Testis (tissue), 3 donors: ENCODE results near the gene POLR2E. TPM values are rescaled to one million over a fixed set of nuclear protein-coding genes. Genes with fewer than 3 reads are reported as not detected.

Experiments used
- DNase-seq: peaks from one replicate; pipeline ENCODE4 v3.0.0-alpha.2; 2019
- H3K27ac ChIP-seq, 2 donors: fragments of 200-600 bp; sonication (generic); one replicate each; pipeline ENCODE4 v1.5.1; 2019
- H3K27me3 ChIP-seq: fragments of 200-600 bp; sonication (generic); one replicate; pipeline ENCODE4 v1.5.1; 2019
- H3K36me3 ChIP-seq: fragments of 200-600 bp; sonication (generic); one replicate; pipeline ENCODE4 v1.5.1; 2017; ENCODE audit warnings: low read depth; ENCODE audit errors: missing control alignments
- H3K4me1 ChIP-seq: fragments of 200-600 bp; sonication (generic); one replicate; pipeline ENCODE4 v1.5.1; 2019
- H3K4me3 ChIP-seq, 2 donors: fragments of 200-600 bp; sonication (generic); one replicate each; pipeline ENCODE4 v1.5.1; 2017 to 2019
- H3K9me3 ChIP-seq: fragments of 200-600 bp; sonication (generic); one replicate; pipeline ENCODE4 v1.5.1; 2017
- POLR2A ChIP-seq: fragments of 450-650 bp; IDR thresholded peaks from one replicate; pipeline ENCODE4 v1.6.1; 2017; ENCODE audit warnings: antibody characterized with exemption, mild to moderate bottlenecking, moderate library complexity
- WGBS, 2 donors: methylation state at CpG; one replicate each; pipeline ENCODE4 v1.1.5; 2018; 5-methylcytosine and 5-hydroxymethylcytosine counted together
- intact Hi-C: fragments of 100-400 bp; cut with DNase I; formaldehyde crosslinking; loops from one replicate; pipeline ENCODE4 v1.15.1; 2023; ENCODE audit warnings: low total_unique reads
- polyA plus RNA-seq: library from polyadenylated mRNA; stranded (reverse); fragments of 350-450 nt; fragmentation: Illumina TruSeq; extraction: RNeasy Lipid Tissue Mini Kit (QIAGEN cat#74804); gene quantifications from one replicate; pipeline ENCODE4 v1.2.3, GENCODE V29; 2014; ENCODE audit warnings: low read depth, low replicate concordance; ENCODE audit not compliant: insufficient read depth
- total RNA-seq, 2 donors: library from RNA; depleted of rRNA; stranded (reverse); fragments of >200 nt; gene quantifications; one replicate each; pipeline ENCODE4 v1.2.3, GENCODE V29; 2016
- TF ChIP-seq, protein P1 (sequence below), 3 experiments: fragments of 450-650 bp in 2 of 3; fragments of 200-600 bp in 1 of 3; sonication (generic) in 1 of 3; IDR thresholded peaks; one replicate each; pipeline ENCODE4 v1.5.1; 2016 to 2019; ENCODE audit warnings: antibody characterized with exemption in 3 of 3, mild to moderate bottlenecking in 2 of 3, moderate library complexity in 1 of 3

Gene POLR2E
- total and polyA plus RNA-seq, 3 donors from 2014 or later: 96.5 to 246 (median 143) TPM

DNA sequence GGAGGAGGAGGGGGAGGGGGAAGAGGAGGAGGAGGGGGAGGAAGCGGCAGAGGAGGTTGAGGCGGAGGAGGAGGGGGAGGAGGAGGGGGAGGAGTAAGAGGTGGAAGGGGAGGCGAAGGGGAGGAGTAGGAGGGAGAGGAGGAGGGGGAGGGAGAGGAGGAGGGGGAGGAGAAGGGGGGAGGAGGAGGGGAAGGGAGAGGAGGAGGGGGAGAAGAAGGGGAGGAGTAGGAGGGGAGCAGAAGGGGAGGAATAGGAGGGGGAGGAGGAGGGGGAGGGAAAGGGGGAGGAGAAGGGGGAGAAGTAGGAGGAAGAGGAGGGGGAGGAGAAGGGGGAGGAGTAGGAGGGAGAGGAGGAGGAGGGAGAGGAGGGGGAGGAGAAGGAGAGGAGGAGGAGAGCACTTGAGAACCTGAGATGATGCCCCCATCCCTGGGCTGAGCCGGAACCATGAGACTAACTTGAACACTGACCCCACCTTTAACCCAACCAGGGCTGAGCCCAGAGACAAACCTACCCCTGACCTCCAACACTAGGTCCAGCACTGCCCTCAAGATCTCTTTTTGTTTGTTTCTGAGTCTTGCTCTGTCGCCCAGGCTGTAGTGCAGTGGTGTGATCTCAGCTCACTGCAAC is 42.7 kb downstream of the POLR2E start:
- no peak for DNase-seq
- TF ChIP-seq, protein P1, sequence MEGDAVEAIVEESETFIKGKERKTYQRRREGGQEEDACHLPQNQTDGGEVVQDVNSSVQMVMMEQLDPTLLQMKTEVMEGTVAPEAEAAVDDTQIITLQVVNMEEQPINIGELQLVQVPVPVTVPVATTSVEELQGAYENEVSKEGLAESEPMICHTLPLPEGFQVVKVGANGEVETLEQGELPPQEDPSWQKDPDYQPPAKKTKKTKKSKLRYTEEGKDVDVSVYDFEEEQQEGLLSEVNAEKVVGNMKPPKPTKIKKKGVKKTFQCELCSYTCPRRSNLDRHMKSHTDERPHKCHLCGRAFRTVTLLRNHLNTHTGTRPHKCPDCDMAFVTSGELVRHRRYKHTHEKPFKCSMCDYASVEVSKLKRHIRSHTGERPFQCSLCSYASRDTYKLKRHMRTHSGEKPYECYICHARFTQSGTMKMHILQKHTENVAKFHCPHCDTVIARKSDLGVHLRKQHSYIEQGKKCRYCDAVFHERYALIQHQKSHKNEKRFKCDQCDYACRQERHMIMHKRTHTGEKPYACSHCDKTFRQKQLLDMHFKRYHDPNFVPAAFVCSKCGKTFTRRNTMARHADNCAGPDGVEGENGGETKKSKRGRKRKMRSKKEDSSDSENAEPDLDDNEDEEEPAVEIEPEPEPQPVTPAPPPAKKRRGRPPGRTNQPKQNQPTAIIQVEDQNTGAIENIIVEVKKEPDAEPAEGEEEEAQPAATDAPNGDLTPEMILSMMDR (IDR thresholded peaks at IDR 0.05): no peak
- TF ChIP-seq POLR2A: no peak
- H3K9me3 ChIP-seq: no peaks in the 10 kb centered on the region
- no peaks in the 10 kb centered on the region for H3K27me3 ChIP-seq
- no peaks in the 10 kb centered on the region for H3K36me3 ChIP-seq
- no peak overlapping the region for H3K27ac ChIP-seq
- H3K4me3 ChIP-seq: no peak overlapping the region
- H3K4me1 ChIP-seq: no peaks in the 10 kb centered on the region
- WGBS, 2 donors: 74 to 89% methylated on average over 2 of the region's 5 CpGs
- intact Hi-C loops: no loop called here

DNA sequence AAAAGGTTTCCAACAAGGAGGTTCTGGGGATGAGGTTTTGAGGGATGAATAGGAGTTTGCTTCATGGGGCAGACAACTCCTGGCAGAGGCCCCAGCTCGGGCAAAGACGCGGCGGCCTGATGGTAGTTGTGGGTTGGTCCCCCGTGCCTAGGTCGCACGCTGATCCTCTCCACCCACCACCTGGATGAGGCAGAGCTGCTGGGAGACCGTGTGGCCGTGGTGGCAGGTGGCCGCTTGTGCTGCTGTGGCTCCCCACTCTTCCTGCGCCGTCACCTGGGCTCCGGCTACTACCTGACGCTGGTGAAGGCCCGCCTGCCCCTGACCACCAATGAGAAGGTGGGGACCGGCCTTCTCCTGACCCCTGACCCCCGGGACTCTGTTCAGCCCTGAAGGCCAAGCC is 43.4 kb downstream of the POLR2E start:
- H3K9me3 ChIP-seq: no peaks in the 10 kb centered on the region
- TF ChIP-seq, protein P1 (IDR thresholded peaks at IDR 0.05): no peak
- TF ChIP-seq POLR2A: no peak
- no peaks in the 10 kb centered on the region for H3K27me3 ChIP-seq
- intact Hi-C loops: no loop called here
- no peak overlapping the region for H3K4me3 ChIP-seq
- WGBS, 2 donors: 88 to 92% methylated on average over 11 to 17 of the region's 17 CpGs
- no peaks in the 10 kb centered on the region for H3K4me1 ChIP-seq
- no peaks in the 10 kb centered on the region for H3K36me3 ChIP-seq
- no peak for DNase-seq
- H3K27ac ChIP-seq: no peak overlapping the region

DNA sequence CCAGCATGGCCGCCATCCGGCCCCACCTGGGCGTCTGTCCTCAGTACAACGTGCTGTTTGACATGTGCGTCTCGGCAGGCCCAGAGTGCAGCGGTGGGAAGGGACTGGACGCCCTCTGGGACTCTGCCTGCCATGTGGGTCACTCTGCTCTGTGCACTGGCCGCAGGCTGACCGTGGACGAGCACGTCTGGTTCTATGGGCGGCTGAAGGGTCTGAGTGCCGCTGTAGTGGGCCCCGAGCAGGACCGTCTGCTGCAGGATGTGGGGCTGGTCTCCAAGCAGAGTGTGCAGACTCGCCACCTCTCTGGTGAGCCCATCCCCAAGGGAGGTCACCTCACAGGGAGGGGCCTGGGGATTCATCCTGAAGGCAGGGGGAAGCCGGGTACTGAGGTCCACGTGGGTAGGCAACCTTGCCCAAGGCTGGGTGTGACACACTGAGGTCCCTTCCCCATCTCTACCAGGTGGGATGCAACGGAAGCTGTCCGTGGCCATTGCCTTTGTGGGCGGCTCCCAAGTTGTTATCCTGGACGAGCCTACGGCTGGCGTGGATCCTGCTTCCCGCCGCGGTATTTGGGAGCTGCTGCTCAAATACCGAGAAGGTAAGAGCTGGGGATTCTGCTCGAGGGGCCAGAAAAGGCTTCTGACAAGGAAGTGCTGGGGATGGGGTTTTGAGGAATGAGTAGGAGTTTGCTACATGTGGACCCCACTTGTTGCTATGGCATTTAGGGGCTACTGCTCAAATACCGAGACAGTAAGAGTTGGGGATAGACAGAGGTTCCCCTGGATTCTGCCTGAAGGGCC is 44.0 kb downstream of the POLR2E start:
- H3K36me3 ChIP-seq: no peaks in the 10 kb centered on the region
- H3K27ac ChIP-seq: no peak overlapping the region
- no peak for DNase-seq
- H3K27me3 ChIP-seq: no peaks in the 10 kb centered on the region
- H3K9me3 ChIP-seq: no peaks in the 10 kb centered on the region
- 70 to 77% methylated on average over 20 to 31 of the region's 31 CpGs for WGBS, 2 donors
- intact Hi-C loops: no loop called here
- H3K4me3 ChIP-seq: no peak overlapping the region
- no peak for TF ChIP-seq POLR2A
- TF ChIP-seq, protein P1 (IDR thresholded peaks at IDR 0.05): no peak
- no peaks in the 10 kb centered on the region for H3K4me1 ChIP-seq

DNA sequence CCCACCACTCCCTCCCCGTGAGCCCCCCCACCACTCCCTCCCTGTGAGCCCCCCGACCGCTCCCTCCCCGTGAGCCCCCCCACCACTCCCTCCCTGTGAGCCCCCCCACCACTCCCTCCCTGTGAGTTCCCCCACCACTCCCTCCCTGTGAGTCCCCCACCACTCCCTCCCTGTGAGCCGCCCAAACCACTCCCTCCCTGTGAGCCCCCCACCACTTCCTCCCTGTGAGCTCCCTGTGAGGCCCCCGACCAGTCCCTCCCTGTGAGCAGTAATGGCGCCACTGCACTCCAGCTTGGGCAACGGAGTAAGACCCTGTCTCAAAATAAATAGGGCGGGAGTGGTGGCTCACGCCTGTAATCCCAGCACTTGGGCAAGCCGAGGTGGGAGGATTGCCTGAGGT is 45.4 kb downstream of the POLR2E start:
- 19 to 51% methylated on average over 5 to 6 of the region's 11 CpGs for WGBS, 2 donors
- H3K36me3 ChIP-seq: no peaks in the 10 kb centered on the region

More for the DNA sequence above, 45.4 kb downstream of the POLR2E start:
- intact Hi-C loops: no loop called here
- Histone ChIP-seq H3K4me1 (no peaks in the 10 kb centered on the region), H3K4me3 (no peak overlapping the region), H3K9me3 (no peaks in the 10 kb centered on the region), H3K27me3 (no peaks in the 10 kb centered on the region), H3K27ac (no peak overlapping the region)
- no peak for DNase-seq
- TF ChIP-seq POLR2A: no peak
- TF ChIP-seq, protein P1 (IDR thresholded peaks at IDR 0.05): no peak
